Bone marrow (tissue), 2 donors: ENCODE measurements around the gene COP1.

Experiments used
- DNase-seq, 2 donors: peaks; one replicate each; lab custom pipeline; 2025; lab: John Stamatoyannopoulos, UW

COP1 gene

GRCh38 chr1:175968486-175969172 lies 238.5 kb downstream of the COP1 start:
- no peak for DNase-seq

- no peak for DNase-seq
Observed at GRCh38 chr1:175963740-175964139, 243.3 kb downstream of the COP1 start.

- no peak for DNase-seq
Observed at GRCh38 chr1:175960169-175960568, 246.9 kb downstream of the COP1 start.

GRCh38 chr1:175951627-175952026 lies 255.5 kb downstream of the COP1 start:
- no peak for DNase-seq

GRCh38 chr1:175947771-175948170 lies 259.3 kb downstream of the COP1 start:
- no peak for DNase-seq

GRCh38 chr1:175944591-175944990 lies 262.5 kb downstream of the COP1 start:
- no peak for DNase-seq

GRCh38 chr1:175941164-175941563 lies 265.9 kb downstream of the COP1 start:
- no peak for DNase-seq

GRCh38 chr1:175936736-175937135 lies 270.4 kb downstream of the COP1 start:
- no peak for DNase-seq

- no peak for DNase-seq
Observed at GRCh38 chr1:175935566-175936115, 271.4 kb downstream of the COP1 start.

GRCh38 chr1:175935166-175935565 lies 271.9 kb downstream of the COP1 start:
- no peak for DNase-seq

GRCh38 chr1:175933801-175934200 lies 273.3 kb downstream of the COP1 start:
- DNase-seq = no peak

GRCh38 chr1:175927944-175928343 lies 279.1 kb downstream of the COP1 start:
- DNase-seq = no peak

GRCh38 chr1:175922254-175922881 lies 284.7 kb downstream of the COP1 start:
- no peak for DNase-seq

- no peak for DNase-seq
Observed at GRCh38 chr1:175920381-175920780, 286.7 kb downstream of the COP1 start.

GRCh38 chr1:175919001-175919400 lies 288.1 kb downstream of the COP1 start:
- no peak for DNase-seq

- no peak for DNase-seq
Observed at GRCh38 chr1:175918364-175918801, 288.7 kb downstream of the COP1 start.

- no peak for DNase-seq
Observed at GRCh38 chr1:175914115-175914514, 293.0 kb downstream of the COP1 start.

GRCh38 chr1:175911138-175911537 lies 295.9 kb downstream of the COP1 start:
- no peak for DNase-seq

- no peak for DNase-seq
Observed at GRCh38 chr1:175906370-175906769, 300.7 kb downstream of the COP1 start.

GRCh38 chr1:175904808-175905207 lies 302.3 kb downstream of the COP1 start:
- DNase-seq = no peak

GRCh38 chr1:175902281-175902680 lies 304.8 kb downstream of the COP1 start:
- DNase-seq = no peak

- no peak for DNase-seq
Observed at GRCh38 chr1:175901076-175901836, 305.8 kb downstream of the COP1 start.

- DNase-seq = no peak
Observed at GRCh38 chr1:175900171-175900570, 306.9 kb downstream of the COP1 start.
